ENCODE data around the gene TBXAS1. TPM values are rescaled to one million over a fixed set of nuclear protein-coding genes. Genes with fewer than 3 reads are reported as not detected.

Gene TBXAS1
- total RNA-seq, 1 donor from 2014 or later, result 20.0 TPM

DNA sequence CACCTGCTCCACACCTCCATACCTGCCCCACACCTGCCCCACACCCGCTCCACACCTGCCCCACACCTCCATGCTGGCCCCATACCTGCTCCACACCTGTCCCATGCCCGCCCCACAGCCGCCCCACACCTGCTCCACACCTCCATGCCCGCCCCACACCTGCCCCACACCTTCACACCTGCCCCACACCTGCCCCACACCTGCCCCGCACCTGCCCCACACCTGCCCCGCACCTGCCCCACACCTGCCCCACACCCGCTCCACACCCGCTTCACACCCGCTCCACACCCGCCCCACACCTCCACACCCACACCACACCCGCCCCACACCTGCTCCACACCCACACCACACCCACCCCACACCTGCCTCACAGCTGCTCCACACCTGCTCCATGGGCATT, 180.7 kb downstream of the TBXAS1 start:
- TF ChIP-seq, protein P1, sequence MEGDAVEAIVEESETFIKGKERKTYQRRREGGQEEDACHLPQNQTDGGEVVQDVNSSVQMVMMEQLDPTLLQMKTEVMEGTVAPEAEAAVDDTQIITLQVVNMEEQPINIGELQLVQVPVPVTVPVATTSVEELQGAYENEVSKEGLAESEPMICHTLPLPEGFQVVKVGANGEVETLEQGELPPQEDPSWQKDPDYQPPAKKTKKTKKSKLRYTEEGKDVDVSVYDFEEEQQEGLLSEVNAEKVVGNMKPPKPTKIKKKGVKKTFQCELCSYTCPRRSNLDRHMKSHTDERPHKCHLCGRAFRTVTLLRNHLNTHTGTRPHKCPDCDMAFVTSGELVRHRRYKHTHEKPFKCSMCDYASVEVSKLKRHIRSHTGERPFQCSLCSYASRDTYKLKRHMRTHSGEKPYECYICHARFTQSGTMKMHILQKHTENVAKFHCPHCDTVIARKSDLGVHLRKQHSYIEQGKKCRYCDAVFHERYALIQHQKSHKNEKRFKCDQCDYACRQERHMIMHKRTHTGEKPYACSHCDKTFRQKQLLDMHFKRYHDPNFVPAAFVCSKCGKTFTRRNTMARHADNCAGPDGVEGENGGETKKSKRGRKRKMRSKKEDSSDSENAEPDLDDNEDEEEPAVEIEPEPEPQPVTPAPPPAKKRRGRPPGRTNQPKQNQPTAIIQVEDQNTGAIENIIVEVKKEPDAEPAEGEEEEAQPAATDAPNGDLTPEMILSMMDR (conservative IDR thresholded peaks at IDR 0.05; ENCODE audit: low read depth, low read length), result no peak
- DNase-seq (ENCODE audit: low read depth), result no peak
- no peak overlapping the region for H3K4me3 ChIP-seq (ENCODE audit: low read depth, low read length)

DNA sequence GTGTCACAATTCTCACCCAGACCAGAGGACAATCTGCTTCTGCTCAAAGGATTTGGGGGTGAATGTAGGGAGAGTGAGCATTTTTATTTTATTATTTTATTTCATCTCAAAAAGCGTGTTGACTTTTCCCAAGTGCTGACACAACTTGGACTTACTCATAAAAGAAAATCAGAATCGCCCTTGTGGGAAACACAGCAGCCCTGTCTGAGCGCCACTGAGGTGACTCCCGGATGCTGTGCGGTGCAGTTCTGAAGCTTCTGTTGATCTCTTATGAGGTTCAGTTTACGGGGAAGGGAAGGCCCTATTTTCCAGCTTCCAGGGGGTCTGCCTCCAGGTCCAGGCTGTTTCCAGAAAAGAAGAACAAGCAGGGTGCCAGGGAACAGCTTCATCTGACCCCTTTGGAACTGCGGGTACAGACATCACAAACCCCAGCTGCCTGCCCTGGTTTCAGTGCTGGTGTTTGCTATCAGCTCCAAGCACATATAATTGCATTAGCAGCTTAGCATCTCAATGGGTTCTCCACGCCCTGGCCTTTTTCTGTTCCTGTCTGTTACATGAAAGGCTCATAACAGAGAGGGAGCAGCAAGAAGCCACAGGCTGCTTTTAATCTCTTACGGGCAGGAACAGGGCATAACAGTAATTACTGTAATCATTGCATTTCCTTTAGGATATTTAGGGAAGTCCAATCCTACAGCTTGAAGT, 181.3 kb downstream of the TBXAS1 start:
- DNase-seq (ENCODE audit: low read depth), result no peak
- TF ChIP-seq, protein P1 (conservative IDR thresholded peaks at IDR 0.05; ENCODE audit: low read depth, low read length), result no peak
- no peak overlapping the region for H3K4me3 ChIP-seq (ENCODE audit: low read depth, low read length)

DNA sequence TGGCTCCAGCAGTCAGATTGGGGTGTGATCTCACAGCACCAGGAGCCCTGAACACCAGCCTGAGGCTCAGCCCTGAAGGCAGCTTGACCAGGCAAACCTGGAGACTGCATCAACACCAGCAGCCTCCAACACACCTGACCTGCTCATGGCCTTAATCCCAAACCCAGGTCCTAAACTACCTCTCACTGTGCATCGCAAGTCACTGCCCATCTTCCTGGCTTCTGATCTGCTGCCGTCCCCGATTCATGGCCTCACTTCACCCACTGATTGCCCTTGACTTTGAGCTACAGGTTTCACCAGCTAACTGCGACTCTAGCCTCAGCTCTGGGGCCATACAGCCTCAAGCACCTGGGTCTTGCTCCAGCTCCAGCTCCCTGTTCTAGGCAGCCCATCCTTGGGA, 184.6 kb downstream of the TBXAS1 start:
- TF ChIP-seq, protein P1 (conservative IDR thresholded peaks at IDR 0.05; ENCODE audit: low read depth, low read length), result no peak
- H3K4me3 ChIP-seq (ENCODE audit: low read depth, low read length), result no peak overlapping the region
- DNase-seq (ENCODE audit: low read depth), result no peak

- no peak overlapping the region for H3K4me3 ChIP-seq (ENCODE audit: low read depth, low read length)
- no peak for DNase-seq (ENCODE audit: low read depth)
- TF ChIP-seq, protein P1 (conservative IDR thresholded peaks at IDR 0.05; ENCODE audit: low read depth, low read length), result no peak
Measured at GRCh38 chr7:140014123-140014522, 185.1 kb downstream of the TBXAS1 start.

GRCh38 chr7:140015471-140015970, 186.5 kb downstream of the TBXAS1 start:
- TF ChIP-seq, protein P1 (conservative IDR thresholded peaks at IDR 0.05; ENCODE audit: low read depth, low read length), result no peak
- DNase-seq (ENCODE audit: low read depth), result no peak
- H3K4me3 ChIP-seq (ENCODE audit: low read depth, low read length), result no peak overlapping the region

DNA sequence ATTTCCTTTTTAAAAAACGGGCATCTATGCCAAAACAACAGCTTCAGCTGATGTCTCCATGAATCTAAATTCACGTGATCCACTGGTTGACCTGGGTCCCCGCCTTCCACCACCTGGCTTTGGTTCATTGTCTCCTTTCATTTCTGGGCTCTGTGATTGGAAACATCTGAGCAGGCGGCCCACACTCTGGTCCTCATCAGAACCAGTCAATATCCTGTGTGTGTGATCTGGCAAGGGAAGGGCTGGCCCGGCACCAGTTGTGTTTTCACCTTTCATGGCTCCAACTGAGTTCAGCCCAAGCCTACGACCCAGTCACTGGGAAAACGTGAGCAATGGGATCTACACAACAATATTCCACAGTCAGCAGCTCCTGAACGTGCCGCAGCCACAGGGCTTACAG, 187.5 kb downstream of the TBXAS1 start:
- no peak overlapping the region for H3K4me3 ChIP-seq (ENCODE audit: low read depth, low read length)
- TF ChIP-seq, protein P1 (conservative IDR thresholded peaks at IDR 0.05; ENCODE audit: low read depth, low read length), result no peak
- DNase-seq (ENCODE audit: low read depth), result no peak

- no peak overlapping the region for H3K4me3 ChIP-seq (ENCODE audit: low read depth, low read length)
- no peak for DNase-seq (ENCODE audit: low read depth)
- TF ChIP-seq, protein P1 (conservative IDR thresholded peaks at IDR 0.05; ENCODE audit: low read depth, low read length), result no peak
Measured at GRCh38 chr7:140017034-140017433, 188.0 kb downstream of the TBXAS1 start.
